GM12872 (cell line): Measurements from ENCODE around the gene NLGN1.

ENCODE experiments used
- TF ChIP-seq, protein P1 (sequence below): IDR thresholded peaks from 3 replicates; pipeline ENCODE4 v1.5.1; 2011; ENCODE audit warnings: low read depth, mild to moderate bottlenecking, low read length, moderate library complexity; ENCODE audit not compliant: insufficient read depth

The NLGN1 gene

GRCh38 chr3:173479301-173479700 lies 81.8 kb downstream of the NLGN1 start:
- TF ChIP-seq, protein P1, sequence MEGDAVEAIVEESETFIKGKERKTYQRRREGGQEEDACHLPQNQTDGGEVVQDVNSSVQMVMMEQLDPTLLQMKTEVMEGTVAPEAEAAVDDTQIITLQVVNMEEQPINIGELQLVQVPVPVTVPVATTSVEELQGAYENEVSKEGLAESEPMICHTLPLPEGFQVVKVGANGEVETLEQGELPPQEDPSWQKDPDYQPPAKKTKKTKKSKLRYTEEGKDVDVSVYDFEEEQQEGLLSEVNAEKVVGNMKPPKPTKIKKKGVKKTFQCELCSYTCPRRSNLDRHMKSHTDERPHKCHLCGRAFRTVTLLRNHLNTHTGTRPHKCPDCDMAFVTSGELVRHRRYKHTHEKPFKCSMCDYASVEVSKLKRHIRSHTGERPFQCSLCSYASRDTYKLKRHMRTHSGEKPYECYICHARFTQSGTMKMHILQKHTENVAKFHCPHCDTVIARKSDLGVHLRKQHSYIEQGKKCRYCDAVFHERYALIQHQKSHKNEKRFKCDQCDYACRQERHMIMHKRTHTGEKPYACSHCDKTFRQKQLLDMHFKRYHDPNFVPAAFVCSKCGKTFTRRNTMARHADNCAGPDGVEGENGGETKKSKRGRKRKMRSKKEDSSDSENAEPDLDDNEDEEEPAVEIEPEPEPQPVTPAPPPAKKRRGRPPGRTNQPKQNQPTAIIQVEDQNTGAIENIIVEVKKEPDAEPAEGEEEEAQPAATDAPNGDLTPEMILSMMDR: no peak

DNA sequence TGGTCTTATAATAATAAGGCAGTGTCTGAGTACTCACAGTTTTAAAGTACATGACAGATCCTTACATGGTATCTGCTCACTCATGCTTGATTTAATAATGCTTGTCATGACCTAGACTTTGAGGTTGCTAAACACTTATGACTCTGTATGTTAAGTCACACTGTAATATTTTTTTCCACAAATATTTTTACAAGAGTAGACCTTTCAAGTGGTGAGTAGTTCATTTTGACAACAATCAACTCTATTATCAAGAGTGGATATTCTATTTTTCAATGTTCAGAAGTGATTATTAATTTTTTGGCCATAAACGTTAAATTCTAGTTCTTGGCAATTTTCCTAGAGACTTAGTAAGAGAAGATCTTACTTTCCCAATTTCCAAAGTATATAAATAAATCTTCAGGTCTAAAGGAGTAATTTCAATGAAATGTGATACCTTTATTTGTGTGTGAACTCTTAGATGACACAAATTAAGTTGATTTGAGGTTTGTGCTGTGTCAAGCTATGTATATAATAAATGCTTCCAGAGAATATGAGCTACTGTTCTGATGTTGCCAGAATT lies 104.5 kb downstream of the NLGN1 start:
- TF ChIP-seq, protein P1: no peak

DNA sequence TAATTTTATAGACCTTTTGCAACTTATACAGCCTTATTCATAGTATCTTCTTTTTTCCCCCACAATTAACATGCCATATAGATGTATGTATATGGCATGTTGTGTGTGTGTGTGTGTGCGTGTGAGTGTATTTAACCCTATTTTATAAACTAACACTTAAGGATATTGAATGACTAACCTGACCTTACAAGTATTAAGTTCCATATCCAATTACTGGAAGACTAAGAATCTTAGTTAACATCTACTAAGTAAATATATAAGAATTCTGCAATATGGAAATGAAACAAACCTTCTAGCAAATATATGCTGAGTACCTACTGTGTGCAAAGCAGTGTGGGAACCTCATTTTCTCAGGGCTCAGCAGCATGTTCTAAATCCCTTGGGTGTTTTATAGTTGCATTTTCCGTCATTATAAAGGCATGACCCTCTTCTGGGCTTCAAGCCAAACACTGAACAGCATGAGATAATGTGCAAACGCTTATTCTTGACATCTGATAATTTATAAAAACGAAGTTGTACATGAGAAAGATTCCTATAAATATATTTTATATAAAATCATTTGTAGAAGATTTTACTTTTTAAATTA lies 105.5 kb downstream of the NLGN1 start:
- TF ChIP-seq, protein P1: no peak

GRCh38 chr3:173510565-173510964 lies 113.0 kb downstream of the NLGN1 start:
- TF ChIP-seq, protein P1: no peak

GRCh38 chr3:173513123-173513522 lies 115.6 kb downstream of the NLGN1 start:
- TF ChIP-seq, protein P1: no peak

DNA sequence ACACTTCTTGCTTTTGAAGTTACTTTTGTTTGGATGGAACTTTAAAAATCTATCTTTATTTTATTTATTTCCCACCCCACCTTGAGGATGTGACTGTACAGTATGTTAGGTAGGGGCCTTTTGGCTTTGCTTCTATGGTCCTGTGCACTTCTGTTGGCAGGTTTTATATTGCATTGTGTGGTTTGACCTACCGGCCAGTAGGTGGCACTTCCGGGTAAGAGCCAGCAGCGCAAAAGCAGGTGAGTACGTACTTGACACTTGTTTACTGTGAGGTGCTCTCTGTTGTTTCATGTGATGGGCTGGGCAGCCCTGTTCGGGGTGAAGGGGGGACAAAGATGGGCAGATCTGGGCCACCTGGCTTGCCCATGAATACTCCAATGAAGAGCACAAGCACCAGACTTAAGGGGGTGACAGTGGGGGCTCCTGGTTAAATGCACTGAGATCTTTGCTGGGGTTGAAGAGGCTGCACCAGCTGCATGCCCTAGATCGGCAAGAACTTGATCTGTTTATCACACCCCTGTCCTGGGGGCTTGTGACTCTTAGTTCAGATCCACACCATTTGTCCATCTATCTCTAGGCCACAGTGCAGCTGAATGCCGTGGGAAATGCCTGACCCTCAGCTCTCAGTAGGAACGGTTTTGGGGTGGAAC lies 131.6 kb downstream of the NLGN1 start:
- TF ChIP-seq, protein P1: peak; percentile 69

DNA sequence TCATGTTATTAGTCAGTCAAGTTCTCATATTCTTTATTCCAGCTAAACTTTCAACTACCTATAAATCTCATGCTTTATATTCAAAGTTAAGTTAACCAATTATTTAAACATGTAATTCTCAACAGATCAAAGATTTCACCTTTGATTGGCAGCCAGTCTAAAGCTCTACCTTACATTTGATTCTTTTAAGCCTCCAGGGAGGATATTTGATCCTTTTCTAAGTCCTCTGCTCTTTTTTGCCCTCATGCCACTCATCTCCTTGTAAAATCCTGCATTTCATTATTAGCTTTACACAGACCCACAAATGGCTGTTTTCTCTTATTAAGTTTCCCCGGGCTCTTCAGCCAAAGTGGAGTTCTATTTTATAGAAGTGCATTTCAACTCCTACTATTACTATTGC lies 134.1 kb downstream of the NLGN1 start:
- TF ChIP-seq, protein P1: no peak
